ENCODE data around the gene DNAJC22. TPM values are rescaled to one million over a fixed set of nuclear protein-coding genes. Genes with fewer than 3 reads are reported as not detected.

The DNAJC22 gene
- total RNA-seq, 1 donor from 2014 or later, result 0.99 TPM

- Mint-ChIP-seq H3K36me3 (ENCODE audit: unreplicated experiment) (no peaks in the 10 kb centered on the region), H3K9me3 (ENCODE audit: unreplicated experiment) (no peaks in the 10 kb centered on the region), H3K27me3 (ENCODE audit: unreplicated experiment) (peaks cover 35% of the 10 kb centered on the region), H3K4me3 (ENCODE audit: unreplicated experiment) (no peak overlapping the region), H3K27ac (ENCODE audit: unreplicated experiment) (peak overlapping the region; percentile 34), H3K4me1 (ENCODE audit: unreplicated experiment) (peaks cover 33% of the 10 kb centered on the region)
- TF ChIP-seq CTCF (IDR thresholded peaks at IDR 0.05), result no peak
- DNase-seq (ENCODE audit: extremely low spot score, unreplicated experiment), result no peak
These were observed 7.2 kb upstream of the DNAJC22 start for GRCh38 chr12:49339464-49339861.

- Mint-ChIP-seq H3K27me3 (ENCODE audit: unreplicated experiment) (peaks cover 35% of the 10 kb centered on the region), H3K9me3 (ENCODE audit: unreplicated experiment) (no peaks in the 10 kb centered on the region), H3K36me3 (ENCODE audit: unreplicated experiment) (no peaks in the 10 kb centered on the region), H3K27ac (ENCODE audit: unreplicated experiment) (no peak overlapping the region), H3K4me3 (ENCODE audit: unreplicated experiment) (no peak overlapping the region), H3K4me1 (ENCODE audit: unreplicated experiment) (peaks cover 33% of the 10 kb centered on the region)
- no peak for TF ChIP-seq CTCF (IDR thresholded peaks at IDR 0.05)
- DNase-seq (ENCODE audit: extremely low spot score, unreplicated experiment), result no peak
These were observed 6.4 kb upstream of the DNAJC22 start for GRCh38 chr12:49340095-49340870.

GRCh38 chr12:49340971-49341776 is 5.5 kb upstream of the DNAJC22 start:
- peaks cover 40% of the 10 kb centered on the region for H3K4me1 Mint-ChIP-seq (ENCODE audit: unreplicated experiment)
- DNase-seq (ENCODE audit: extremely low spot score, unreplicated experiment), result no peak
- H3K9me3 Mint-ChIP-seq (ENCODE audit: unreplicated experiment), result no peaks in the 10 kb centered on the region
- no peak overlapping the region for H3K27ac Mint-ChIP-seq (ENCODE audit: unreplicated experiment)
- H3K36me3 Mint-ChIP-seq (ENCODE audit: unreplicated experiment), result no peaks in the 10 kb centered on the region
- TF ChIP-seq CTCF (IDR thresholded peaks at IDR 0.05), result no peak
- no peak overlapping the region for H3K4me3 Mint-ChIP-seq (ENCODE audit: unreplicated experiment)
- H3K27me3 Mint-ChIP-seq (ENCODE audit: unreplicated experiment), result peaks cover 38% of the 10 kb centered on the region

GRCh38 chr12:49341777-49342065 is 5.0 kb upstream of the DNAJC22 start:
- DNase-seq (ENCODE audit: extremely low spot score, unreplicated experiment), result no peak
- peaks cover 45% of the 10 kb centered on the region for H3K4me1 Mint-ChIP-seq (ENCODE audit: unreplicated experiment)
- no peak for TF ChIP-seq CTCF (IDR thresholded peaks at IDR 0.05)
- H3K36me3 Mint-ChIP-seq (ENCODE audit: unreplicated experiment), result no peaks in the 10 kb centered on the region
- H3K27ac Mint-ChIP-seq (ENCODE audit: unreplicated experiment), result no peak overlapping the region
- peaks cover 40% of the 10 kb centered on the region for H3K27me3 Mint-ChIP-seq (ENCODE audit: unreplicated experiment)
- H3K4me3 Mint-ChIP-seq (ENCODE audit: unreplicated experiment), result peak overlapping the region; percentile 42
- H3K9me3 Mint-ChIP-seq (ENCODE audit: unreplicated experiment), result no peaks in the 10 kb centered on the region

Measured in osteocyte (in vitro differentiated cells).